GM12873 (cell line): ENCODE measurements around the gene ABR.

ENCODE experiments used
- CTCF ChIP-seq: IDR thresholded peaks from 2 replicates; pipeline ENCODE4 v1.5.1; 2012; ENCODE audit warnings: low read depth, mild to moderate bottlenecking, moderate library complexity, low read length, control low read depth; ENCODE audit not compliant: insufficient read depth; ENCODE audit errors: missing control alignments

Gene ABR

GRCh38 chr17:1212946-1213345 is 33.2 kb upstream of the ABR start:
- TF ChIP-seq CTCF, result no peak

- TF ChIP-seq CTCF, result no peak
Observed at GRCh38 chr17:1211287-1211686, 31.5 kb upstream of the ABR start.

- no peak for TF ChIP-seq CTCF
Observed at GRCh38 chr17:1208966-1209365, 29.2 kb upstream of the ABR start.

- no peak for TF ChIP-seq CTCF
Observed at GRCh38 chr17:1206026-1206777, 26.4 kb upstream of the ABR start.

- no peak for TF ChIP-seq CTCF
Observed at GRCh38 chr17:1203967-1204291, 24.1 kb upstream of the ABR start.

GRCh38 chr17:1203111-1203966 is 23.6 kb upstream of the ABR start:
- TF ChIP-seq CTCF, result no peak

GRCh38 chr17:1202291-1202690 is 22.5 kb upstream of the ABR start:
- no peak for TF ChIP-seq CTCF
